ENCODE data around the gene PXYLP1. TPM values are rescaled to one million over a fixed set of nuclear protein-coding genes. Genes with fewer than 3 reads are reported as not detected.

The PXYLP1 gene
- total and polyA plus RNA-seq, 2 experiments from 2014 or later = 15.8 to 18.7 TPM

DNA sequence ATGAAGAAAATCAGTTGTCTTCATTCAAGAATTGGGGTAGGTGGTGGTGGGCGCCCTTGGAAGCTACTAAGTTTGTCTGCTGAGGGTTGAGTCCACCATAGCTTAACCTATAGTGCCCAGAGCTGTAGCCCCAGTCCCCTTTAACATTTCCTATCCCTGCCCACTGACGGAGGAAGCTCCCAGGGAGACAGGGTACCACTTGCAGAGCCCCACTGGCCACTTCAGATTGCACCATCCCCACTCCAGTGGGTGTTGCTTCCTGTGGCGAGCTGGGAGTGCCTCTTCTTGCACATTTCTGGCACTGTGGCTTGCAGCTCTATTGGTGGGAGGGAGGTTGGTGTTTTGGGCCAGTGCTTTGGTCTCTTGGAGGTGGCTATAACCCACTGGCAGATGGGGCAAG lies 2.7 kb downstream of the PXYLP1 start:
- no peaks in the 10 kb centered on the region for H4K20me1 ChIP-seq (ENCODE audit: insufficient read depth)
- no peak for DNase-seq
- peak overlapping the region; percentile 4 for H3K4me2 ChIP-seq (ENCODE audit: unreplicated experiment)
- no peaks in the 10 kb centered on the region for H3K9me2 ChIP-seq (ENCODE audit: insufficient read depth)
- H3K27me3 ChIP-seq (replicated peaks; ENCODE audit: insufficient read depth) = no peaks in the 10 kb centered on the region
- H3K9ac ChIP-seq = no peak overlapping the region
- no peaks in the 10 kb centered on the region for H3K9me3 ChIP-seq (ENCODE audit: low read depth)
- TF ChIP-seq EZH2 (IDR thresholded peaks at IDR 0.05; ENCODE audit: insufficient read depth, poor library complexity, severe bottlenecking) = no peak
- TF ChIP-seq EZH2phosphoT487 (IDR thresholded peaks at IDR 0.05; ENCODE audit: insufficient read depth, low read depth) = no peak
- WGBS, 2 experiments (ENCODE audit: low coverage in 1 of 2, low lambda C conversion rate in 2 of 2, missing lambda C conversion rate in 2 of 2) = 58 to 64% methylated on average over 3 of the region's 3 CpGs
- H3F3A ChIP-seq (ENCODE audit: insufficient read depth) = no peaks in the 10 kb centered on the region
- no peaks in the 10 kb centered on the region for H3K36me3 ChIP-seq (ENCODE audit: low read depth)
- in situ Hi-C loops (cut with MboI) = no loop called here
- H2AFZ ChIP-seq = no peak overlapping the region
- H3K79me2 ChIP-seq (ENCODE audit: insufficient read depth) = no peaks in the 10 kb centered on the region
- H3K27ac ChIP-seq = no peak overlapping the region
- no peak overlapping the region for H3K4me3 ChIP-seq
- H3K4me1 ChIP-seq (ENCODE audit: insufficient read depth) = peaks cover 7% of the 10 kb centered on the region; the same call in 1 of the 2 replicates

DNA sequence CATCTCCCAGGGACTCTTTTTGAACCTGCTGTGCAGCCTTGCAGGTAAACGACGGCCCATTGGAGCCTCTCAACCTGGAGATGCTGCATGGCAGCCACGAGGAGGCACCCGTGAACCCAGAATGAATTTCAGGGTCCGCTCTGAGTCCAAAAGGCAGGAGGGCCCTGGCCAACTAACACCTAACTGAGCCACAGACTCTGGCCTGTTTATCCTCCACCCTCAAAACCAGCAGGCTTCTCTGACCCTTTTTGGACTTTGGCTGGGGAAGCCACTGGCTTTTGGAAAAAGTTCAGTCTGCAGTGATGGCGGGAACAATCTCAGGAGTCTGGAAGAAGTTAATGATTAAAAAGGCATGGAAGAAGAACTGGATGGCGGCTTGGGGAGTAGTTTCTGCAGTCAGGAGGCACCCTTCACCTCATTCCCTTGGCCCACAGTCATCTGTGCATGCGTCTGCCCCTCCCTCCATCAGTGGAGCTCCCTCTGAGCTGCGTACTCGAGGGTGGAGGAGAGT lies 4.1 kb downstream of the PXYLP1 start:
- H3K4me2 ChIP-seq (ENCODE audit: unreplicated experiment) = no peak overlapping the region
- no peaks in the 10 kb centered on the region for H3K79me2 ChIP-seq (ENCODE audit: insufficient read depth)
- DNase-seq = no peak
- WGBS, 2 experiments (ENCODE audit: low coverage in 1 of 2, low lambda C conversion rate in 2 of 2, missing lambda C conversion rate in 2 of 2) = 84 to 93% methylated on average over 10 of the region's 10 CpGs
- no peaks in the 10 kb centered on the region for H3K27me3 ChIP-seq (replicated peaks; ENCODE audit: insufficient read depth)
- H3K9ac ChIP-seq = no peak overlapping the region
- H3K9me3 ChIP-seq (ENCODE audit: low read depth) = no peaks in the 10 kb centered on the region
- no peak overlapping the region for H2AFZ ChIP-seq
- H3K4me3 ChIP-seq = no peak overlapping the region
- TF ChIP-seq EZH2phosphoT487 (IDR thresholded peaks at IDR 0.05; ENCODE audit: insufficient read depth, low read depth) = no peak
- TF ChIP-seq EZH2 (IDR thresholded peaks at IDR 0.05; ENCODE audit: insufficient read depth, poor library complexity, severe bottlenecking) = no peak
- H3K27ac ChIP-seq = no peak overlapping the region
- in situ Hi-C loops (cut with MboI) = no loop called here
- H3K4me1 ChIP-seq (ENCODE audit: insufficient read depth) = peaks cover 19% of the 10 kb centered on the region
- no peaks in the 10 kb centered on the region for H3K9me2 ChIP-seq (ENCODE audit: insufficient read depth)
- peaks cover 12% of the 10 kb centered on the region for H3F3A ChIP-seq (ENCODE audit: insufficient read depth)
- H4K20me1 ChIP-seq (ENCODE audit: insufficient read depth) = no peaks in the 10 kb centered on the region
- no peaks in the 10 kb centered on the region for H3K36me3 ChIP-seq (ENCODE audit: low read depth)

DNA sequence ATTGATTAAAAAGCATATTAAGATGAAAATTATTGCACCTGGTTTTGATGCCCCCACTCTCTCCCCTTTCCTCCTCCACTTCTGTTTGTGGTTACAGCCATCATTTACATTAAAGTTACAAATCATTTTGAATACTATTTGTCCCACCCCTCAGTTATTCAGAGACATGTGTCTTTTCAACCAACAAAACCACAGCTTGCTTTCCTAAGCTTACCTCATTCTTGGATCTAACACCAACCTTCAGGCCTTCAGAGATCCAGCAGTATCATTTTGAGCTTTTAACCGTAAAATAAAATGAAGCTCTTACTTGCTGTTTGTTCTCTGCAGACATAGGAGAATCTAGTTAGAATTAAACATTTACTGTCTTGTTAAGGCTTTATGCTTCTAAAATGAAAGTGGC lies 4.7 kb downstream of the PXYLP1 start:
- peaks cover 19% of the 10 kb centered on the region for H3F3A ChIP-seq (ENCODE audit: insufficient read depth)
- no peaks in the 10 kb centered on the region for H3K9me3 ChIP-seq (ENCODE audit: low read depth)
- 79 to 91% methylated on average over 1 of the region's 1 CpG for WGBS, 2 experiments (ENCODE audit: low coverage in 1 of 2, low lambda C conversion rate in 2 of 2, missing lambda C conversion rate in 2 of 2)
- no peak overlapping the region for H3K9ac ChIP-seq
- H4K20me1 ChIP-seq (ENCODE audit: insufficient read depth) = no peaks in the 10 kb centered on the region
- TF ChIP-seq EZH2phosphoT487 (IDR thresholded peaks at IDR 0.05; ENCODE audit: insufficient read depth, low read depth) (no peak), EZH2 (IDR thresholded peaks at IDR 0.05; ENCODE audit: insufficient read depth, poor library complexity, severe bottlenecking) (no peak)
- no peak for DNase-seq
- H2AFZ ChIP-seq = no peak overlapping the region
- H3K9me2 ChIP-seq (ENCODE audit: insufficient read depth) = no peaks in the 10 kb centered on the region
- H3K27ac ChIP-seq = no peak overlapping the region
- no peak overlapping the region for H3K4me3 ChIP-seq
- H3K4me1 ChIP-seq (ENCODE audit: insufficient read depth) = peaks cover 23% of the 10 kb centered on the region
- H3K36me3 ChIP-seq (ENCODE audit: low read depth) = no peaks in the 10 kb centered on the region
- no peak overlapping the region for H3K4me2 ChIP-seq (ENCODE audit: unreplicated experiment)
- no peaks in the 10 kb centered on the region for H3K27me3 ChIP-seq (replicated peaks; ENCODE audit: insufficient read depth)
- no peaks in the 10 kb centered on the region for H3K79me2 ChIP-seq (ENCODE audit: insufficient read depth)
- in situ Hi-C loops (cut with MboI) = no loop called here

DNA sequence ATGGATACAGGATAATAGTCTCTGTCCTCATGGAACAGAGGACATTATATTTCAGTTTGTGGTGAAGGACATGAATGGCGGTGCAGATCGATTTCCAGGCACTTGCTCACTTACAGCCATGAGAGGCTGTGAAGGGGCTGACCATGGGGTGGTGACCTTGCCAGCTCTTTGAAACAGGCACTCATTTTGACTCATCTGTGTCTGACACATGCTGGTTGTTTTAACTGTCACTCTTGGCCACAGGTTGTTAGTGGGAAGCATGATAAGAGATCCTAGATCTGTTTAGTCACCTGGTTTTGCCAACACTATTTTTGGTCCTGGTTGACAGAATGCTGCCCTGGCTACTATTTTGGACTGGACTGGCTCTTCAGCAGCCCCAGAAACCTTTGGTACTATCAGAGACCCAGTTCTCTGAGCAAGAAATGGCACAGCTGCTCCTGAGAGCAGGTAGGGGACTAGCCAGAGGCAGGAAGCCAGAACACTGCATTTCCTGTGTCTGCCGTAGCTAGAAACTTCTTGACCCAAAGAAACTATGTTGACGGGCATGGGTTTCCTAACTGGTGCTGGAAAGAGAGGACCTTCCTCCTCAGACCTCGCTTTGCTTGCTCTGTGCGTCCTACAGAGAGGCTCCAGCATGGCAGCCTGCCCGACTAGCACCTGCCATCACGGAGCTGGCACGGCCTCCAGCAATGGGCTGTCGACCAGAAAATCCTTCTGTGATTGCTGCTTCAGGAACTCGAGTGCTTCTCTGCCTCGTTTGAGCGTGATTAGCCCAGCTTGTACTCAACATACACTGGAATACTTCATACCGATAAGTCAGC lies 6.3 kb downstream of the PXYLP1 start:
- peaks cover 38% of the 10 kb centered on the region for H3K4me1 ChIP-seq (ENCODE audit: insufficient read depth)
- H3K4me3 ChIP-seq = no peak overlapping the region
- no peaks in the 10 kb centered on the region for H3K9me2 ChIP-seq (ENCODE audit: insufficient read depth)
- no peak overlapping the region for H3K4me2 ChIP-seq (ENCODE audit: unreplicated experiment)
- no peaks in the 10 kb centered on the region for H3K36me3 ChIP-seq (ENCODE audit: low read depth)
- no peak overlapping the region for H2AFZ ChIP-seq
- no peak overlapping the region for H3K27ac ChIP-seq
- no peaks in the 10 kb centered on the region for H3K9me3 ChIP-seq (ENCODE audit: low read depth)
- H3F3A ChIP-seq (ENCODE audit: insufficient read depth) = peaks cover 34% of the 10 kb centered on the region
- 83 to 84% methylated on average over 14 of the region's 14 CpGs for WGBS, 2 experiments (ENCODE audit: low coverage in 1 of 2, low lambda C conversion rate in 2 of 2, missing lambda C conversion rate in 2 of 2)
- H3K79me2 ChIP-seq (ENCODE audit: insufficient read depth) = no peaks in the 10 kb centered on the region
- H4K20me1 ChIP-seq (ENCODE audit: insufficient read depth) = no peaks in the 10 kb centered on the region
- no peak for DNase-seq
- H3K27me3 ChIP-seq (replicated peaks; ENCODE audit: insufficient read depth) = no peaks in the 10 kb centered on the region
- no peak for TF ChIP-seq EZH2phosphoT487 (IDR thresholded peaks at IDR 0.05; ENCODE audit: insufficient read depth, low read depth)
- TF ChIP-seq EZH2 (IDR thresholded peaks at IDR 0.05; ENCODE audit: insufficient read depth, poor library complexity, severe bottlenecking) = no peak
- in situ Hi-C loops (cut with MboI) = no loop called here
- H3K9ac ChIP-seq = no peak overlapping the region

All from GM23248 (cell line).